Activated CD8-positive, alpha-beta memory T cell treated with anti-CD3 and anti-CD28 coated beads, Interleukin-2, amount 50 U/mL, for 48 hours (primary cell): ENCODE data around the gene XKR3.
"Not testable (repeated sequence)": the region's sequence is repeated elsewhere in the genome, so short reads cannot be mapped to it uniquely, and the experiment has no call there.

ENCODE experiments used
- DNase-seq: peaks from one replicate; pipeline ENCODE4 v3.0.0-alpha.2; 2020

The XKR3 gene

GRCh38 chr22:16803255-16803917, 21.8 kb downstream of the XKR3 start:
- no peak for DNase-seq

- no peak for DNase-seq
These were observed 23.6 kb downstream of the XKR3 start for GRCh38 chr22:16801571-16801970.

- DNase-seq: no peak
These were observed 24.1 kb downstream of the XKR3 start for GRCh38 chr22:16801088-16801487.

GRCh38 chr22:16800358-16800757, 24.9 kb downstream of the XKR3 start:
- no peak for DNase-seq

- DNase-seq: not testable (repeated sequence)
These were observed 29.7 kb downstream of the XKR3 start for GRCh38 chr22:16795504-16795903.

- DNase-seq: no peak
These were observed 31.4 kb downstream of the XKR3 start for GRCh38 chr22:16793831-16794230.

- DNase-seq: no peak
These were observed 35.2 kb downstream of the XKR3 start for GRCh38 chr22:16789860-16790493.

- DNase-seq: no peak
These were observed 41.3 kb downstream of the XKR3 start for GRCh38 chr22:16783930-16784354.

GRCh38 chr22:16783453-16783852, 41.8 kb downstream of the XKR3 start:
- DNase-seq: no peak

- DNase-seq: no peak
These were observed 43.4 kb downstream of the XKR3 start for GRCh38 chr22:16781764-16782329.

GRCh38 chr22:16781074-16781763, 44.0 kb downstream of the XKR3 start:
- DNase-seq: no peak

- DNase-seq: no peak
These were observed 47.8 kb downstream of the XKR3 start for GRCh38 chr22:16777284-16777924.

GRCh38 chr22:16776080-16776479, 49.1 kb downstream of the XKR3 start:
- no peak for DNase-seq

GRCh38 chr22:16774911-16775500, 50.2 kb downstream of the XKR3 start:
- no peak for DNase-seq

- not testable (repeated sequence) for DNase-seq
These were observed 53.6 kb downstream of the XKR3 start for GRCh38 chr22:16771569-16771968.

- DNase-seq: not testable (repeated sequence)
These were observed 57.3 kb downstream of the XKR3 start for GRCh38 chr22:16767927-16768326.

GRCh38 chr22:16762224-16762623, 63.0 kb downstream of the XKR3 start:
- not testable (repeated sequence) for DNase-seq

GRCh38 chr22:16760416-16760815, 64.8 kb downstream of the XKR3 start:
- not testable (repeated sequence) for DNase-seq

- not testable (repeated sequence) for DNase-seq
These were observed 75.9 kb downstream of the XKR3 start for GRCh38 chr22:16749282-16749681.

GRCh38 chr22:16748160-16748929, 76.9 kb downstream of the XKR3 start:
- not testable (repeated sequence) for DNase-seq

GRCh38 chr22:16747266-16748159, 77.7 kb downstream of the XKR3 start:
- not testable (repeated sequence) for DNase-seq
